Right forelimb (tissue), 1 donor: ENCODE measurements around the gene VSIR.
A peak's percentile ranks its signal among the peaks of the same experiment; 100 is the strongest.

ENCODE experiments used
- DNase-seq: peaks from one replicate; pipeline ENCODE4 v3.0.0-alpha.2; 2018

Gene VSIR

DNA sequence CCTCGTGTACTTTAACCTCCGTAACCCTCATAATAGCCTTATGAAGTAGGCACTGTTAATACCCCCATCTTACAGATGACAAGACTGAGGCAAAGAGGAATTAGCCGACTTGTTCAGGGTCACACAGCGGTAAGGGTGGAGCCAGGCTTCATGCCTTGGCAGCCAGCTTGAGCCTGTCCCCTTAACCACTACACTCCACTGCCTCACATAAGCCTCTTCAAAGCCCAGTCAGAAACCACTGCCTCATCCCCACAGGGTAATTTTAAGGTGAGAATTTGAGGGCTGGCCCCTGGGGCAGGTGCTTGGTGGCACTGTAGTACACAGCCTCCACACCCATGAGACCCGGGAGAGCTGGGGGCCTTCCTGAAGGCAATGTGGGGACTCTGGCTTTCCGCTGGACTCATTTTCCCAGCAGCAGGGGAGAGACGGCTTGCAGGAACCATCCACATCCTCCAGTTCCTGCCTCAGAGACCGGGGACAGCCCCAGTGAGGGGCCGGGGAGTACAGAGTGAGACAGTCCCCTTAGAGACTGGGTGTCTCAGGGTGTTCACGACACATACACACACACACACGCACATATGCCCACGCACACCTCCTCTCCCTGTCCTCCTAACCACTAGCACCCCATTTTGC, 46.1 kb downstream of the VSIR start:
- DNase-seq, result no peak

DNA sequence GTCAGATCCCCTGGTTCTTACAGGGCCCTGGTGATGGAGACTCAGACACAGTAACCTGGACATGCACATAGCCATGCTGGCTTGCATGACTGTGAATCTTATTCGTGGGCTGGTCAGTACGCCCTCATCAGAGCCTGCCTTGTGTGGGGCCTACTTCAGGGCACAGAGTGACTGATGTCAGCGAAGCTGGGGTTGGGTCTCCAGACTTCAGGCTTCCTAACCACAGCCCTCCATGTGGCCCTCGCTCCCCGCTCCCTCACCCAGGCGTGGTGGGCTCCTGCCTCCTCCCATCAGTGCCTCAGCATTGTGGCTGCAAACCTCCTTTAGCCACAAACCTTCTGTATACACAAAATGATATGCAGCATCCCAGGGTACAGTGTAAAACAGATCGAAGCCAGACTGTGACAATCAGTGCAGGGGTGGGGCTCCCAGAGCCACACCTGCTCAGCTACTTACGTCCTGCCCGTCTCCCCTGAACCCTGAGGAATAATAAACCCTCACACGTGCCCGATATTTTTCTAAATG, 46.7 kb downstream of the VSIR start:
- DNase-seq, result no peak

DNA sequence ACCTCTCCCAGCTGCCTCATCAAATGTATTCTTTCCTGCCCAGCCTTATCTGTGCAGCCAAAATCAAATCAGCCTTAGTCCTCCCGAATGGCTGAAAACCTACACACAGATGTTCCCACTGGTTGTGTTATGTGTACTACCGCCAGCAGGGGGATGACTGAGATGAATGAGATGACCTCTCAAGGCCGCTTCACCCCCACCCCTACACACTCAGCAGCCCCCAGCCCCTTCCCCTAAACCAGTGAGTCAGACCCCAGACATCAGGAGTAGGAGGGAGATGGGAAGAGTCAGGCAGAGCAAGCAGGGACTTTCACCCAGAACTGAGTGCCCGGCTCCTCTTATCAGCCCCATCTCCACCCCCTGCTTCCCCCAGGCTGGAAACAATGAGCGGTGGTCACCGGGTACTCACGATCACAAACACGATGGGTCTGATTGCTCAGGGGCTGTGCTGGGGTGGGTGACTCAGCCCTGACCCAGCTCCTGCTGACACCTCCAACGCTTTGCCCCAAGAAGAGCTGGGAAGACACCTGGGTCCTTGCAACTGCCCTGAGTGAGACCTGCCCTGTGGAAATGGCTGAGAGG, 47.2 kb downstream of the VSIR start:
- no peak for DNase-seq

DNA sequence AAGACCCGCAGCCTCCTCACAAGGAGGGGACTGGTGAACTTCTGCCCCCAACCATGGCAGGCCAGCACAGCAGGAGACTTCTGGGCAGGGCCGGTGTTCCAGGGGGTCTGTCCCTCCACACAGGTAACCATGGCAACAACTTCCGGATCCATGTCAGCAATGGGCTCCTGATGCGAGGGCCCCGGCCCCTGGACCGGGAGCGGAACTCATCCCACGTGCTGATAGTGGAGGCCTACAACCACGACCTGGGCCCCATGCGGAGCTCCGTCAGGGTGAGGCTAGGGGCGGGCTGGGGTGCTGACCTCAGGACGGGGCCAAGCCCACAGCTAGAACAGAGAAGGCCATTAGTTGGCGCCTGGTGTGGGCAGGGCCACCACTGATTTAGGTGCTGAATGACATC, 48.1 kb downstream of the VSIR start:
- no peak for DNase-seq

DNA sequence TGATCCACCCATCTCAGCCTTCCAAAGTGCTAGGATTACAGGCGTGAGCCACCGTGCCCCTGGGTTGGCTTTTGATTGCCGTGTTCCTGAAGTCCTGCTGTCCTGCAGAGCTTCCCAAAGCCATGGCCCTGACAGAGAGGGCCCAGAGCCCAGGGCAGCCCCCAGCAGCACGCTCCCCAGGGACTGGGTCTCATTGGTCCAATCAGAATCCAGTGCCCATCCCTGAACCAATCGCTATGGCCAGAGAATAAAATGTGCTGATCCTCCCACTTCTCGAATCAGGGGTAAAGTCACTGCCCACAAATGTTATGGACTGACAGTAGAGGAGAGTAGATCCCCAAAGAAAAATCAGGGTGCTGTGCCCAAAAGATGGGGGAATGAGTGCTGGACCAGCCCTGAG, 48.8 kb downstream of the VSIR start:
- no peak for DNase-seq

DNA sequence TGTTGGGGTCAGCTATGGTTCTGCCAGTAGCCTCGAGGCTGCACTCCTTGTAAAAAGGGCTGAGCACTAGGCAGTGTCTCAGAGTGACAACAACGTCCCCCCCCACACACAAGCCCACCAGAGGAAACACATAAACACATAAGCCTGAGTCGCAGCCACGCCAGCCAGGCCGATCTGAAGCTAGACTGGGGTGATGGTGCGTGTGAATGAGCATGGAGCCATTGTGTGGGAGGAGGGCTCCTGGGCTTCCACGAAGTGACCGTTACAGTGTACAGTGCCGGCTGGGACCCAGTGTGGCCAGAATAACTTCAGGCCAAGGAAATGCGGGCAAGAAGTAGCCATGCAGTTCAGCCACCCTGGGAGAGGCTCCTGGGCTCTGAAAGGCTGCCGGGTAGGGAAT, 50.0 kb downstream of the VSIR start:
- no peak for DNase-seq

DNA sequence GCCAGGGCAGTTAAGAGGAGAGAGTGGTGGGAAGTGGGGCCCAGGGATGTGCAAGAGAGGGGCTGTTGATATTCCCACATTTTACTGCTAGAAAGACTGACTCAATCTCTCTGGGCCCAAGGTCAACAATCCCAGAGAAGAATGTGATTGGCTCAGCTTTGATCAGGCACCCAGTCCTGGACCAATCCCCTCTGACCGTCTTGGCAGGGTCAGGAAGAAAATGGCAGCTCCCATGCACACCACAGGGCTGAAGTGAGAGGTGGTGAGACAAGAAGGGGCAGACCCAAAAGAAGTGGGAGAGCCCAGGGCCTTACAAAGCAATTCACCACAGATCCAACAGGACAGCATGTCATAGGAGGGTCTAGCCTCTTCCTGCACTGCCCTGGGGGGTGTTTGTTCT, 50.5 kb downstream of the VSIR start:
- DNase-seq, result no peak

DNA sequence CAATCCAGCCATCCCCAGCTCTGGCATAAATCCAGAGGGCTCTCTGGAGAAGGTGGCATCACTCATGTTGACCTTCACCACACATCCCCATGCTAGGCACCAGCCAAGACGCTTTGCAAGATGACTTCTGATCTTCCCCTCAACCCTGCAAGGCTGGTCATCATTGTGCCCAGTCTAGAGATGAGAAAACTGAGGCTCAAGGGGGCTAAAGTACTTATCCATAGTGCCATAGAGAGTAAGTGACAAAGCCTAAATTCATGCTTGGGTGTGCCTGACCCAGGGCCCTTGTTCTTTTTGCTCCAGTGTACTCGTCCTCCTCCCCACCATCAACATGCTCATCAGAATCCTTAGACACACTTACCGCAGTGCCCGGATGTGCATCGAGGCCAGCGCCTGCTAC, 52.0 kb downstream of the VSIR start:
- no peak for DNase-seq

DNA sequence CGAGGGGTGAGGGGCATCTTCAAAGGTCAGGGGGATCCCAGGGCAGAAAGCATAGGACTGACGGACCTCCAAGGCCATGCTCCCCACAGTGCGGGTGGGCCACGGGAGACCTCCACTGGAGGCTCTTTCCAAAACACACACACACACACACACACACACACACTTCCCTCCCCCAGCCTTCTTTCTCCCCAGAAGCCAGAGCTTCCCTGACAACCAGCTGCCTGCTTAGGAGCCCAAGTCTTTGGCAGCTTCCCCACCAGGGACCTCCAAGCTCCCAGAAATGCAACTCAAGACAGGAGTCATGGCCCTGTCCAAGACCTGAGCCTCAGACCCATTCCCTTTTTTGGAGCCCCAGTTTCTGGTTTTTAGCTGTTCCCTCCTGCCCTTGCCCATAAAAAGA, 53.0 kb downstream of the VSIR start:
- no peak for DNase-seq

DNA sequence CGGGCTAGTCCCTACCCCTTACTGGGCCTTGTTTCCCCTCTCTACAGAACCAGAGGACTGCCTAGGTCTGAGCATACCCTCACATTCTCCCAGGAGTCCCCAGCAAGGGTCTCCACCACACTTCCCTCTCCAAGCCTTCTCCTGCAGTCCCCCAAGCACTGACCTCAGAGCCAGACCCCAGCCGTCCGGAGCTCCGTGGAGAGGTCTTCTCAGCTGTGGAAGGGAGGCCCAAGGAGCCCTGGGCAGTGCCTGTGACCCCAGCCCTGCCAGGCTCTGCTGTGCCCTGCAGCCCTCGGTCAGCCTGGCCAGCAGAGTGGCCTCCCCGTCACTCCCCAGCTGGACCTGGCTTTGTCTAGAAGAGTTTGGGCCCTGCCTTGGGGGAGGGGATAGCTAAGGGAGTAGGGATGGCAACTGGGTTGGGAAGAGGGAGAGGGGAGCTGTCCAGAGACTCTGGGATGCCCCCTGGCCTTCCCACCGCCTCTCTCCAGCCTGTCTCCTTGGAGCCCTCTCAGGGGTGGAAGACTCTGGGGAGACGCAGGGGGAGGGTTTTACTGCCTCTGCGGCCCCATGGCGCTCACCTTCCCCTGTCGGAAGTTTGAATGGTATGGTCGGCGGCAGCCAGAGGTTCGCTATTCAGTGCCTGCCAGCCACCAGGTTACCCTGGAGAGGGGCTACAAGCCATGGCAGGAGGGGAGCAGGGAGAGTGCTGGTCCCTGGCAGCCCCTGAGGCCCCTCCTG, 53.7 kb downstream of the VSIR start, which contains the start of gene C10orf105:
Gene C10orf105, minus strand, starts transcription at position 315 of the 738 bp plus-strand sequence. CDS start 3,441 bp downstream, outside the sequence.
- no peak for DNase-seq

DNA sequence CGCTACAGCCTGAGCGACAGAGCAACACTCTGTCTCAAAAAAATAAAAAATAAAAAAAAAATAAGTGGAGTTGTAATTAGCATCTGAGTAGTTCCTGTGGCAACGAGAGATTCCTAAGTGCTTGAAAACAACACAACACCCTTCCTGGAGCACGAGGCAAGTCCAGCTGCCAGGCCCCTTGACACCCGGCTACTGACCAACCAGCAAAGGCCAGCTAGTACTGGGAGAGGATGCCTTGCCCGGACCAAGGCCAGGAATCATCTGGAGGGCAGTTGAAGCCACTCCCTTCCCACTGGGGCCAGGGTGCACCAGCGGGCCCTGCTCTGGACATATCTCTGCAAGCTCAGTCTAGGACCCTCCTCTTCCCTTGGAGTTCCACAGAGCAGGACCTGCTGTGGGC, 54.3 kb downstream of the VSIR start:
- no peak for DNase-seq

DNA sequence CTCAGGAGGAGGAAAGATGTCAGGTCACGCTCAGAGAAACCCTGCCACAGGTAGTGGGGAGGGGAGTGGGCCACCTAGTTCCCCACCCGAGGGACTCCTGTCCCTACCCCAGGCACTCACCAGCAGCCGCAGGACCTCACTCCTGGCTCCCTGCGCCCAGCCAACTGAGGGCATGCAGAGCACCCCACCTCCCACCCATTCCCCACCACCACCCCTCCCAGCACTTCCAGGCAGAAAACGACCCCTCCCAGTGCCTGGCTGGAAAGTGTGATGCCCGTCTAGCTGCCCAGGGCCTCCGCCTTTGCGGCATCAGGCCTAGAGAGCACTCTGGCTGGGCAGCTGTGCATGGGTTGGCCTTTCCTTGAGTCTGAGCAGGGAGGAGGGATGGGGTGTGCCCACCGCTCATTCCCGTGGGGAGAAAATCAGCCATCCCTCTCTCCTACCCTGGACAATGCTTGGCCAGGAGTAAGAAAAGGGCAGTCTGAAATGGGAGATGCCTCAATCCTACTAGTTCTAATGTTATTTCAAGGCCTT, 55.1 kb downstream of the VSIR start:
- no peak for DNase-seq

DNA sequence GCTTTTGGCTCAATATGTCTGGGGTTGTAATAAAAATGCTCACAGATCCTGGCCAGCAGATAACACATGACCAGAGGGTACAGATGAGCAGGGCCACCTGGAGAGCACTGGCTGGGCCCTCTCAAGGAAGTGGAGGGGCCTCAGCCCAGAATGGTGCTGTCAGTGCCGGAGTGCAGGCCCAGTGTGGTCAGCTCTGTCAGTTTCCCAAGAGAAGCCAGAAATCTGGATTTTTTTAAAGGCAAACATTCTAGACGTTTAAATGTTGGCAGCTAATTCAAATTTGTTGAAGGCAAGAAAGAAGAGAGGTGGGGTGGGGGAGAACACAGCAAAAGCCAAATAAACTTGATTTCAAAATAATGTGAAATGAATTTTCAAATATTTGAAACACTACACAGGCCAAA, 55.8 kb downstream of the VSIR start:
- no peak for DNase-seq

DNA sequence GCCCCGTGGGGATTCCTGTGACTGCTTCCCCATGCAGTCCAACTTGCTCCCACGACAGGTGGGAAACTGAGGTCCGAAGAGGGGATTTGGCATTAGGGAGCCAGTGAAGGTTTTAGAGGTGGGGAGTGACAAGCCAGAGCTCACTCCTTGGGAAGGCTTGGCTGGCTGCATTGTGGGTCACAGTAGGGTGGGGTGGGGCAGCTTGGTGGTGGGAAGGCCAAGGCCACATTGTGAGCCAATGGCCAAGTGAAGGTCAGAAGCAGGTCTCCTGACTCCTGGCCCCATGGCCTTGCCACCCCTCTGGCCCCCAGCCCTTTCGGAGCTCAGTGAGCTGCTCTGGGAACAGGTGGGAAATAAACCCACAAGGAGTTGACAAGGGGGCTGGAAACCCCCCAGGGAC, 56.3 kb downstream of the VSIR start:
- no peak for DNase-seq

DNA sequence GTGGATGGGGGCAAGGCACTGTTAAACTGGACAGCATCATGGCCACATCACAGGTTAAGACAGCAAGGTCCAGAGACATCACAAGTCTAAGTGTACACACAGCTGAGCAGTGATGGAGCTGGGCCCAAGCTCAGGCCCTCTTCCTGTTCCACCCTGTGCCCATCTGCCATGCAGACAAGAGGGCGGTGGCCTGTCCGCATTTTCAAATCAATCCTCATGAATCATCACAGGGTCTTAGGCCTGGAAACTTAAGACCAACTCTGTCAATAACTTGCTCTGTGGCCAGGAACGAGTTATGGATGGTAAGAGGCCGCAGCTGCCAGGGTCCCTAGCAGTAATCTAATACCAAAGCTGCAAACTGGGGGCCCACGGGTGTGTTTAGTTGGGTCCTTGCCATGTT, 56.9 kb downstream of the VSIR start:
- DNase-seq, result no peak

DNA sequence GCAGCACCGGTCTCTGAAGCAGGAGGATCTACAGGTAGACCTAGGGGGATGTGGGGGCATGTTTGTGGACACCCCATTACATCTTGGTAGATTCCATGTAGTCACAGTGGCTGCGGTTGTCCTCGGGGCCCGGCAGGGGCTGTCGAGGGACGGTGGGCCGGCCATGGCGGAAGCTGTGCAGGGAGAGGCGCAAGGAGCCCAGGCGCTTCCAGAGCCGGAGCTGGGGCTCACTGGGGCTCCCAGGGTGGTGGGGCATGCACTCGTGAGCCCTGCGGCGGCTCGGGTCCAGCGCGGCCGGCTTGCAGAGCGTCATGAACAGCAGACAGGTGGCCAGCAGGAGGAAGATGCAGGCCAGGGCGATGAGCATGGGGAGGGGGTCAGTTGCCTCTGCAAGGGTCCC, 57.5 kb downstream of the VSIR start:
- no peak for DNase-seq

DNA sequence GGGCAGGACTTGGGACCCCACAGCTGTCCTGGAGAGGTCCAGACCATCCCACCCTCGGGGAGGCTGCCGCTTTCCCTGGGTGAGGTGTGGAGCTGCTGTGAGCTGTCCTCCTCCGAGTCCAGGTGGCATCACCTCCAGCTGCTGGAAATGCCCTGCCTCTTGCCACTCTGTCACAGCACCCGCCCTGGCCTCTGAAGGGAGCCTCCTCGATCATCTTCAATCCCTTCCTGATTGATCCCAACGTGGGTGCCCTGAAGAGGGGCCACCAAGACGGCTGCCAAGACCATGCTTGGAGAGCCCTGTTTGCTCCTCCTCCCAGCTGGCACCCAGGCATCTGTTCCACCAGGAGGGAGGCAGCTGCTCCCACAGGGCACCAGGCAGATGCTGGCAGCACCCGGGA, 58.3 kb downstream of the VSIR start:
- no peak for DNase-seq

DNA sequence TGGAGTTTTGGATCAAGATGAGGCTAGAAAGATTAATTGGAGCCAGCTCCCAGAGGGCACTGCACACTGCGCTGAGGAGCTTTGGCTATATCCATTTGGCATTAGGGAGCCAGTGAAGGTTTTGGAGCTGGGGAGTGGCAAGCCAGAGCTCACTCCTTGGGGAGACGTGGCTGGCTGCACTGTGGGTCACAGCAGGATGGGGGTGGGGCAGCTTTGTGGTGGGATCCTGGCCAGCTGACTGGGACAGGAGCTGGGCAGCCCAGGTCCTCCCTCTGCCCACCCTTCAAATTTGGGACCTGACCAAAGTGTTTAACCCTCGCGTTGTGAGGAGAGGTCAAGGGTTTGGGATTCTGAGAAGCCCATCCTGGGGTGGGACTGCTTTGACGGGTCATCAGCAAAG, 58.7 kb downstream of the VSIR start:
- no peak for DNase-seq

DNA sequence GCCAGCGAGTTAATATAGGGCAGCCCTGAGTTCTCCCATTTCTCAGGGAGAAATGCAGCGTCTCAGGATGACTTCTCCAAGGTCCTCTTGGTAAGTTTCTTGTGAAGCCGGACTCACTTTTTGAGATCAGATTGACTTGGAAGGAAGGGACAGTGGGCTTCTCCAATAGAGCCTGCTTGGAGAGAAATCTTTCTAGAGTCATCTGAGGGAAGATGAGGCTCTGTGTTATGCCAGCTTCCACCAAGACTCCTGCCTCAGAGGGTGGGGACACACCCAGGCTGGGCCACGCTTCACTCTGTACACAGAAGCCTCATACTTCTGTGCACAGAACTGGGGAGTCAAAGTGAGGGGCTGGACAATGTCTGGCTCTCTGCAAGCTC, 59.3 kb downstream of the VSIR start:
- no peak for DNase-seq

DNA sequence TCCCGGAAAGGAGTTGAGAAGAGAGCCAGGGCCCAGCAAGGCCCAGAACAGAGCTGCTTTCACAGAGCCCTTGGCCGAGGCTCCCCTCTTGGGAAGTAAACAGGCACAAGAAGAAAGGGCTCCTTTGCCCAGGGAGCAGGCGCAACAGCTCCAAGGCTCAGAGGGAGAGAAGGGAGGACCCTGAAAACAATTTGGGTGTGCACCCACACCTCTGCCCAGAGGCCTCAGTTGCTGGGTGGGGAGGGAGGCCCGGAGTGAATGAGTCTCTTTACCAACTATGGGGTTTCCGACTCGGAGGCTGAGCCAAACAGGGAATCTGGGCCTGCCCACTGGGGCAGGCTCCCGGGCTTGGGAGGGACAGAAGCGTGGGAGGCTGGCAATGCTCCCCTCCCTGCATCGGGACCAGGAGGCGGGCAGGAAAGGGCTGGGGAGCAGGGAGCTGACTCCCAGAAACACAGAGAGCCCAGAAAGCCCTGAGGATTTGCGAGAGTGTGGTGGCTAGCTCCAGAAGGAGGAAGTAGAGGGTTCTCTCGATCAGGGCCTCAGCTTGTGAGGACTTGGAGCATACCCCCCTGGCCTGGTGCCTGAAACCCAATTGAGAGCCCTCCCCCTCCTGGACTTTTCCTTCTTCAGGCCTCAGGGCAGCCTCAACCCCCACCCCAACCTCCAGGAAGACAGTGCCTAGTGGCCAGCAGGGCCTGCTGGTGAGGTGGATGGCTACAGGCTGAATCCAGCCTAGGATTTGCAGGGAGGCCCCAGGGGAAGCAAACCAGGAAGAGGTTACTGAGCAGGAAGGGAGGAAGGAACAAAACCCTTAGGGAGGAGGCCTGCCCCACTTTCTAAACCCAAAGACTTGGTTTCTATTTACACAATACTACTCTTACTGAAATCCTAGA, 59.9 kb downstream of the VSIR start:
- DNase-seq, result peak; percentile 81

DNA sequence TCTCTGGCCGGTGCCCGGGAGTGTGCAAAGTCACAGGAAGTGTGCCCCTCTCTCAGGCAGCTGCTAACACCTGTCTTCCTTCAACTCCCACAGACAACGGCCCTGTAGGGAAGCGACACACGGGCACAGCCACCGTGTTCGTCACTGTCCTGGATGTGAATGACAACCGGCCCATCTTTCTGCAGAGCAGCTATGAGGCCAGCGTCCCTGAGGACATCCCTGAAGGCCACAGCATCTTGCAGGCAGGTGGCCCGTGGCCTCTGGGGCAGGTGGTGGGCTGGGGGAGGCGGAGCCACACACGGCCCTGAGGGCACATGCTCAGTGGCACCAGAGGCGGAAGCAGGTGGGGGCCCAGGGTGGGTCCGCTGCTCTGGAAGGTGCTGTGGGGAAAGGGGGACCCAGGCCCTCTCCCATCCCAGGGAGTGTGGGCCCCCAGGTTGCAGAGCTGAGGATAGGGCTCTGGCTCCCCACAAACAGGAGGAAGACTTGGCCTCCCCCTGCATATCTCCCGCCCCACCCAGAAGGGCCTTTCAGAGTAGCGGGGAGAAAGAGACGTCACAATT, 60.7 kb downstream of the VSIR start:
- no peak for DNase-seq

DNA sequence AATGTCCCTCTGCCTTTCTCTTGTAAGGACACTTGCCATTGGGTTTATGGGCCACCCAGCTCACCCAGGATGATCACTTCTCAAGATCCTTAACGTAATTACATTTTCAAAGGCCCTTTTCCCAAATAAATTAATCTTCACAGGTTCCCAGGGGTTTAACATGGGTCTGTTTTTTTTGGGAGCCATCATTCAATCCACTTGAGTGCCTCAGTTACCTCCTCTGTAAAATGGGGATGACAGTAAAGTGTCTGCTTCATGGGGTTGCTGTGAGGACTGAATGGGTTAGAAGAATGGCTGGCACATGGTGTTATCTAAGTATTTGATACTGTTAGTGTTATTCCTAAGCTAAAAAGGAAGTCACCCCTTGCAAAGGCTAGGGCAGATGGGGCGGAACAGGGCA, 61.1 kb downstream of the VSIR start:
- no peak for DNase-seq
